Panc1 (cell line): ENCODE data around the gene NIPAL3.

Experiments used
- POLR2AphosphoS5 ChIP-seq: IDR thresholded peaks from 2 replicates; pipeline ENCODE4 v1.6.1; 2012; ENCODE audit warnings: mild to moderate bottlenecking, low read depth, low read length, moderate library complexity
- SIN3A ChIP-seq: IDR thresholded peaks from 2 replicates; pipeline ENCODE4 v1.6.1; 2012; ENCODE audit warnings: low read depth, mild to moderate bottlenecking, low read length, moderate library complexity, borderline replicate concordance; ENCODE audit not compliant: insufficient read depth
- TCF7L2 ChIP-seq: IDR thresholded peaks from 2 replicates; pipeline ENCODE4 v1.6.1; 2011; ENCODE audit warnings: mild to moderate bottlenecking, low read depth, low read length, inconsistent platforms
- TF ChIP-seq, protein P1 (sequence below): fragments of 450-650 bp; IDR thresholded peaks from 2 replicates; pipeline ENCODE4 v1.5.1; 2017; ENCODE audit warnings: mild to moderate bottlenecking
- TF ChIP-seq, protein P2 (sequence below), 2 experiments: IDR thresholded peaks; 2 replicates each; pipeline ENCODE4 v1.6.1; 2011 to 2012; ENCODE audit warnings: low read depth in 2 of 2, control low read depth in 1 of 2, low read length in 1 of 2, mild to moderate bottlenecking in 1 of 2, moderate library complexity in 1 of 2; ENCODE audit not compliant: insufficient read depth in 1 of 2

DNA sequence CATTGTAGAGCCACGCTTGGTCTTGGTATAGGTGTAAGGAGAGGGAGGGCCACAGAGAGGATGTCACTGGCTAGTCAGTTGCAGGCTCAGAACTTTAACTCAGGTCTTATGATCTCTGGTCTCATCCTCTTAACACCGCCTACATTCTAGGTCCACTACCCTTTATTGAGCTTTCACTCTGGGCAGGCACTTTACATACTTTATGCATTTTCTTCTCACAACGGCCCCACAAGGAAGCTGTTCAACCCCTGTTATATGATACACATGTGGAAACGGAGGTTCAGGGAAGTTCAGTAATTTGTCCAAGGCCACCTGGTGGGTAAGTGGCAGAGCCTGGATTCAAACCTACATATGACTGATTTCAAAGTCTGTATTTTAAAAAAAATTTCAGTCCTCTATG, 61.7 kb downstream of the NIPAL3 start:
- TF ChIP-seq SIN3A (no peak), TCF7L2 (no peak), POLR2AphosphoS5 (no peak)
- TF ChIP-seq, protein P1, sequence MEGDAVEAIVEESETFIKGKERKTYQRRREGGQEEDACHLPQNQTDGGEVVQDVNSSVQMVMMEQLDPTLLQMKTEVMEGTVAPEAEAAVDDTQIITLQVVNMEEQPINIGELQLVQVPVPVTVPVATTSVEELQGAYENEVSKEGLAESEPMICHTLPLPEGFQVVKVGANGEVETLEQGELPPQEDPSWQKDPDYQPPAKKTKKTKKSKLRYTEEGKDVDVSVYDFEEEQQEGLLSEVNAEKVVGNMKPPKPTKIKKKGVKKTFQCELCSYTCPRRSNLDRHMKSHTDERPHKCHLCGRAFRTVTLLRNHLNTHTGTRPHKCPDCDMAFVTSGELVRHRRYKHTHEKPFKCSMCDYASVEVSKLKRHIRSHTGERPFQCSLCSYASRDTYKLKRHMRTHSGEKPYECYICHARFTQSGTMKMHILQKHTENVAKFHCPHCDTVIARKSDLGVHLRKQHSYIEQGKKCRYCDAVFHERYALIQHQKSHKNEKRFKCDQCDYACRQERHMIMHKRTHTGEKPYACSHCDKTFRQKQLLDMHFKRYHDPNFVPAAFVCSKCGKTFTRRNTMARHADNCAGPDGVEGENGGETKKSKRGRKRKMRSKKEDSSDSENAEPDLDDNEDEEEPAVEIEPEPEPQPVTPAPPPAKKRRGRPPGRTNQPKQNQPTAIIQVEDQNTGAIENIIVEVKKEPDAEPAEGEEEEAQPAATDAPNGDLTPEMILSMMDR: no peak
- TF ChIP-seq, protein P2, sequence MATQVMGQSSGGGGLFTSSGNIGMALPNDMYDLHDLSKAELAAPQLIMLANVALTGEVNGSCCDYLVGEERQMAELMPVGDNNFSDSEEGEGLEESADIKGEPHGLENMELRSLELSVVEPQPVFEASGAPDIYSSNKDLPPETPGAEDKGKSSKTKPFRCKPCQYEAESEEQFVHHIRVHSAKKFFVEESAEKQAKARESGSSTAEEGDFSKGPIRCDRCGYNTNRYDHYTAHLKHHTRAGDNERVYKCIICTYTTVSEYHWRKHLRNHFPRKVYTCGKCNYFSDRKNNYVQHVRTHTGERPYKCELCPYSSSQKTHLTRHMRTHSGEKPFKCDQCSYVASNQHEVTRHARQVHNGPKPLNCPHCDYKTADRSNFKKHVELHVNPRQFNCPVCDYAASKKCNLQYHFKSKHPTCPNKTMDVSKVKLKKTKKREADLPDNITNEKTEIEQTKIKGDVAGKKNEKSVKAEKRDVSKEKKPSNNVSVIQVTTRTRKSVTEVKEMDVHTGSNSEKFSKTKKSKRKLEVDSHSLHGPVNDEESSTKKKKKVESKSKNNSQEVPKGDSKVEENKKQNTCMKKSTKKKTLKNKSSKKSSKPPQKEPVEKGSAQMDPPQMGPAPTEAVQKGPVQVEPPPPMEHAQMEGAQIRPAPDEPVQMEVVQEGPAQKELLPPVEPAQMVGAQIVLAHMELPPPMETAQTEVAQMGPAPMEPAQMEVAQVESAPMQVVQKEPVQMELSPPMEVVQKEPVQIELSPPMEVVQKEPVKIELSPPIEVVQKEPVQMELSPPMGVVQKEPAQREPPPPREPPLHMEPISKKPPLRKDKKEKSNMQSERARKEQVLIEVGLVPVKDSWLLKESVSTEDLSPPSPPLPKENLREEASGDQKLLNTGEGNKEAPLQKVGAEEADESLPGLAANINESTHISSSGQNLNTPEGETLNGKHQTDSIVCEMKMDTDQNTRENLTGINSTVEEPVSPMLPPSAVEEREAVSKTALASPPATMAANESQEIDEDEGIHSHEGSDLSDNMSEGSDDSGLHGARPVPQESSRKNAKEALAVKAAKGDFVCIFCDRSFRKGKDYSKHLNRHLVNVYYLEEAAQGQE (IDR thresholded peaks at IDR 0.05; ENCODE audit: insufficient read depth in 1 of 2, low read depth in 2 of 2, low read length in 1 of 2): no peak
